Measurements from ENCODE around the gene GRID2.

DNA sequence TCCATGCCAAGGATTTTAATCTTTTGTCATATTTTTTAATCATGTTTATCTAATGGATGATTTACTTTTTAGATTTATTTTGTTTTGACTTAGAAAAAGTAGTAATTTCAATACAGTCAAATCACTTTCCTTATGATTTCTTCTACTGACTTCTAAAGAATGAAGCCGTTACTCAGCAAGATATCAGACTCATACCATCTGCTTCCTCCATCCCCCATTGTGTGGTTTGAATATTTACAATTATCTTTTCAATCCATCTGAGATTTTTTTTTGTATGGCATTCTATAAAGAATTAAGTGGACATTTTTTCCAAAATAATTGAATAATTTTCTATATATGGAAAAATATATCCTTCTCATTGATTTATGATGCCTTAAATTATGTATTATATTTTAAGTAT lies 959.4 kb downstream of the GRID2 start:
- TF ChIP-seq POLR2A (IDR thresholded peaks at IDR 0.05; ENCODE audit: insufficient read depth in 1 of 2, low read depth in 2 of 2, low read length in 2 of 2) (no peak), ZNF350 (CRISPR knock-in tag; IDR thresholded peaks at IDR 0.05; ENCODE audit: borderline replicate concordance, low read depth) (no peak), SRSF1 (optimal IDR thresholded peaks at IDR 0.05; ENCODE audit: low read depth, low read length) (no peak)
- TF ChIP-seq, protein P1, sequence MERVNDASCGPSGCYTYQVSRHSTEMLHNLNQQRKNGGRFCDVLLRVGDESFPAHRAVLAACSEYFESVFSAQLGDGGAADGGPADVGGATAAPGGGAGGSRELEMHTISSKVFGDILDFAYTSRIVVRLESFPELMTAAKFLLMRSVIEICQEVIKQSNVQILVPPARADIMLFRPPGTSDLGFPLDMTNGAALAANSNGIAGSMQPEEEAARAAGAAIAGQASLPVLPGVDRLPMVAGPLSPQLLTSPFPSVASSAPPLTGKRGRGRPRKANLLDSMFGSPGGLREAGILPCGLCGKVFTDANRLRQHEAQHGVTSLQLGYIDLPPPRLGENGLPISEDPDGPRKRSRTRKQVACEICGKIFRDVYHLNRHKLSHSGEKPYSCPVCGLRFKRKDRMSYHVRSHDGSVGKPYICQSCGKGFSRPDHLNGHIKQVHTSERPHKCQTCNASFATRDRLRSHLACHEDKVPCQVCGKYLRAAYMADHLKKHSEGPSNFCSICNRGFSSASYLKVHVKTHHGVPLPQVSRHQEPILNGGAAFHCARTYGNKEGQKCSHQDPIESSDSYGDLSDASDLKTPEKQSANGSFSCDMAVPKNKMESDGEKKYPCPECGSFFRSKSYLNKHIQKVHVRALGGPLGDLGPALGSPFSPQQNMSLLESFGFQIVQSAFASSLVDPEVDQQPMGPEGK (CRISPR knock-in tag; IDR thresholded peaks at IDR 0.05), result no peak

Data from HepG2 (cell line).